Pons (tissue), 1 donor: ENCODE data around the gene NUP62CL.
"Not testable (repeated sequence)": the region's sequence is repeated elsewhere in the genome, so short reads cannot be mapped to it uniquely, and the experiment has no call there.

Source experiments
- DNase-seq: peaks from one replicate; pipeline ENCODE4 v3.0.0-alpha.2; 2016; ENCODE audit warnings: low spot score

The NUP62CL gene, protein sequence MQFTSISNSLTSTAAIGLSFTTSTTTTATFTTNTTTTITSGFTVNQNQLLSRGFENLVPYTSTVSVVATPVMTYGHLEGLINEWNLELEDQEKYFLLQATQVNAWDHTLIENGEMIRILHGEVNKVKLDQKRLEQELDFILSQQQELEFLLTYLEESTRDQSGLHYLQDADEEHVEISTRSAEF

DNA sequence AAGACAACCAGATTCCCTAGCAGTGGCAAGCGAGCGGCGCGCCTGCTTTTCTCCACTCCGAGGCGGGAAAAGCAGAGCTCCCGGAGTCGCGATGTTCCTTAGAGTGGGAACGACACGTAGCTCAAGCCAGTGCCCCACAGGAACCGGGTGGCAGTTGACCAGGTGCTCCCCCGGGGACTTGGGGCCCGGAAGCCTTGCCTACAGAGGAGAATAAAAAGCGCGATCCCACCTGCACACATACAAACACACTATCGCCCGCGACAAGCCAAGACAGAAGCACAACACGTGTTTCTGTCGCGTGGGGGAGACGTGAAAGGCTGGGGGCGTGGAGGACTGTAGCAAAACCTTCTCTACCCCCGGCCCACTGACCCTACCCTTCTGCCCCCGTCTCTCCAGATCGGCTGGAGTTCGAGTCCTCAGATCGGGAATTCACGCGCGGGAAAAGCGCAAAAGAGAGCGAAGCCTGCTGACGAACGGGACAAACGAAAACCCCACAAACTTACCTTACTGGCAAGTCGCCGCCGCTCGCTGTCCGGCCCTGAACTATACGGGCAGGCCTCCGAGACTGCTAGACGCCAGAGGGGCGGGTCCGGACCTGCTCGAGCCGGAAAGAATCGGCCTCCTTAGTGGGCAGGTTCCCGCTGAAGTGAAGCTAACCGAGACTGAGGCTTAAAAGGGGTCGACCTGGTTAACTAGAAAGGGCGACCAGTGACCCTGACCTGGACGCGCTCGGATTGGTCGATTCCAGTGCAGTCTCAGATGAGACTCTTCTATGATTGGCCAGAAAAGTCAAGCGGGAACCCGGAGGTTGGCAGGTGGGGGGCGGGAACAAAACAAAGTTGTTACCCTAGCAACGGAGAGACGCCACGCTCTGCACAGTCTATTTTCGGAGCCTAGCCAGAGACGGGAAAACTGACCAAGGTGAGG, at the start of gene NUP62CL, which contains the start of gene DNAAF6:
TSS of gene NUP62CL (minus strand) at position 664 of the 927 bp plus-strand sequence. CDS start 31,287 bp downstream, outside the sequence.
TSS of gene DNAAF6 (plus strand) at position 842 of the 927 bp plus-strand sequence. CDS start 6,265 bp downstream, outside the sequence.
- DNase-seq = peak; percentile 17

DNA sequence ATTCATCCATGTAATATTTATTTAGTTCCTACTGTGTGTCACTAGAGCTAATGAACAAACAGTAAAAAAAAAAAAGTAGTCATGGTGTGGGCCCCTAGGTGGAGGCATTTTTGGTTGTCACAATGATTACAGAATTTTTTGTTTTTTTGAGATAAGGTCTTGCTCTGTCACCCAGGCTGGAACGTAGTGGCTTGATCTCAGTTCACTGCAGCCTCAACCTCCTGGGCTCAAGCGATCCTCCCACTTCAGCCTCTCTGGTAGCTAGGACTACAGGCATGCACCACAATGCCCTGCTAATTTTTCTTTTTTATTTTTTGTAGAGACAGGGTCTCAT, 22.2 kb upstream of the NUP62CL start:
- no peak for DNase-seq

DNA sequence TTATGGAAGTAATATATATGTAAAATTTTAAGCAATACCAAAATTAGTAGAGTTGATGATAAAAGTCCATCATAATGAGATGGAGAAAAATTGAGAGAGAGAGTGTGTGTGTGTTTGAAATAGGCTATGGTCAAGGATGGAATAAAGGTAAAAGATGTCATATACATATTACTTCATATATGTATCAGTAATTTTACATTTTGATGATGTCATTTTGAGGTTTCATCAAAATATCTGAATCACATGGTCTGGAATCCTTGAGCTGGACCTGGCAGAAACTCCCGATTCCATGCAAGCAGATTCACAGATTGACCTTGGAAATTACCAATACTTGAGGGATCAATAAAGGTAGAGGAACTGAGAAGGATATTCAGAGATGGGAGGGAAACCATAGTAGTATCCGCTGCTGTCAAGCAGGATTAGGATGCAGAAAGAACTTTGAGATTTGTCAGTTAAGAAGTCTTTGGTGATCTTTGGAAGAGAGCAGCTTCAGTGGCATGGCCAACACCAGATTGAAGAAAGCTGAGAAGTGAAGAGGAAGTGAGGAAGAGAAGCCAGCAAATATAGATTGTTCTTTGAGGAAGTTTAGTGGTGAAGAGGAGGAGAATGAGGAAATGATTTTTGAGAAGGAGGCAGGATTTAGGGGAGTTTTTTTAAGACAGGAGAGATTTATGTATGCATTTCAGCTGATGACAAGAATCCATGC, 21.7 kb upstream of the NUP62CL start:
- DNase-seq = peak; percentile 19

DNA sequence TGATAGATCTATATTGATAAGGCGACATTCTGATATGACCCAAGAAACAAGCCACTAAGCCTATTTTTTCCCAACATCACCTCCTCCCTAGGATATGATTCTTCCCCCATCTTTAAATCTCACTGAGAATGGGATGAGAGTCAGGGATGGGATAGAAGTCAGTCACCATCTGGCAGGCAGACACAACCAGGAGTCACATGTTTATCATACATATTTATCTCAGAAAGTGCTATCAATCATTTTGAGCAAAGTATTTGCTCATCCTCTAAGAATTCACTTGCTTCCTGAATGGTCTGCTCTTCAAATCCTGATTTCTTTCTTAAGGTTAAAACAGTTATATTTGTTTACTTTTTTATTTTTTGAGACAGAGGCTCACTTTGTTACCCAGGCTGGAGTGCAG, 20.5 kb upstream of the NUP62CL start:
- DNase-seq = no peak

DNA sequence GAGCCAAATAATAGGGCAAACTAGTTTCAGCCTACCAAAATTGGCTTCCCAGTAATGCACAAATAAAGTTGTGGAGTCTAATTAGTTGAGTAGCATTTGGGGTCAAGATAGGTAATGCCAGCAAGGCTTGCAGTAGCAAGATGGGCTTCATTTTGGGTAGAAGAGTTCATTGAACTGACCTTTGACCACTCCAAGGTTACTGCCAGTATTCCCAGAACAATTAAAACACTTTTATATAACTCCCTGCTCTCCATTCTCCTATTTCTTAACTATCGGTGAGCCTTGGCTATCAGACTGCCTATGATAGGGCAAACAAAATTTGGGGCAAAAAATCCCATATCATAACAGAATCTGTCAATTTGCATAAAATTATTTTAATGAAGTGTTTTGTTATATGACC, 7.2 kb upstream of the NUP62CL start:
- DNase-seq = no peak

DNA sequence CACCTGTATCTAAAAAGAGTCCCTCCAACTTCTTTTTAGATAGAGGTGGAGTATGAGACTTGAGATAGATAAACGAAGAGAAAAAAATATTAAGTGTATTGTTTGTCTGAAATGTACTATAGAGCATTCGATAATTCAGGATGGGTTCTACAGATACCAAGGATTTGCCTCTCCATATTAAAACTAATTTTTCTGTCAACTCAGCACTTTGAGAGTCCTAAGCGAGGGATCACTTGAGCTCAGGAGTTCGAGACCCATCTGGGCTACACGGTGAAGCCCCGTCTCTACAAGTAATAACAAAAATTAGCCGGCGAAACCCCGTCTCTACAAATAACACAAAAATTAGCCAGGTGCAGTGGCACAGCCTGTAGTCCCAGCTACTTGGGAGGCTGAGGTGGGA, 1.7 kb upstream of the NUP62CL start:
- no peak for DNase-seq

DNA sequence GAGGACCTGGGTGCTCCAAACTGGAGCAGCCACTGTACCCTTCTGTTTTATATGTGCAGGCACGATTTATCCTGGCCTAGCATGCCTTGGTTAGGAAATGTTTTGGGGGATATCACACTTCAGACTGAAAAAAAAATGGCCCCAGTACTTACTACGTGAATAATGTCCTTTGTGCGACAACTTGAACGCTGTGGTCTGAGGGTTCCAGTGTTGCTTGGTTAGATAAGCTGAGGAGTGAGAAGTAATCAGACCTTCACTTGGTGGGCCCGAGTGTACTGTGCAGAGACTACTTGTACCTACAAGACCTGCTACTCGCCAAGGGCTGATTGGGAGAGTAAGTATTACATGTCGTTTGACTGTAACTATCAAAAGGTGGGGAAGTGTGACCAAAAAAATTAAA, 856 bp upstream of the NUP62CL start:
- DNase-seq = no peak

DNA sequence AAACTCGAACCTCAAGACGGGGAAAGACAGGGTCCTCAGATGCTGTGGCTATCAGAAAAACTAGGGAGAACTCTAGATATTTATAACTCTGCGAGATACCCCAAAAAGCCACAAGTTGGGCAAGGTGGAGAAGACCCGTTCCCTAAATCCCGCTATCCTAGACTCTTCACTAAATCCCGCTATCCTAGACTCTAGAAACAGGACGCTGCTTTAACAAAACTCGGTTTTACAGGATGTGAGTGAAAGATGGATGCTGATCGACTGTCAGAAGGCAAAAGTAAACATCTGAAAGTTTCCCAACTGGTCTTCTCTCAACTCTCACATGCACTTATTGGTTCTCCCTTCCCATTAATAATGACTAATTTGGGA, 448 bp upstream of the NUP62CL start:
- DNase-seq = no peak

DNA sequence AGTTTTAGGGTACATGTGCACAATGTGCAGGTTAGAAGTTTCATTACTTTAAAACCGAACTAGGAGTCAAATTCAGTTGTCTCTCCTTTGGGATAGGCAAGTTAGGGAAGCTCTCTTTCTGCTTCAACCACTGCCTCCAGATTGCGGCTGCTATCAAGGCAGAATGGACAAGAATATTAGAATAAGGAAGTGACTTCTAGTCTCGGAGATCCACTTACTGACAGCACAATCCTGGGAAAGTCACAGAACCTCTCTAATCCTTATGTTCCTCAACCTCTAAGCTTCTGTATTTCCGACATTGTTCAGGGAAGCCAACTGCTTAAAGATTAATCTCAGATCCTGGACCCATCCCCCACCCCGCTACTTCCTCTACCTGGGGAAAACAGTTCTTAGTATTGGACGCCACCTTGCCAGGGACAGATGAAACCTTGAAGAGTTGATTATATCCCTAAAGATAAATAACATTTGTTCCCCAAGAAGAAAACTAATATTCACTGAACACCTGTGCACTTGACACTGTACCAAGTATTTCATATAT, 2.1 kb downstream of the NUP62CL start:
- DNase-seq = no peak

DNA sequence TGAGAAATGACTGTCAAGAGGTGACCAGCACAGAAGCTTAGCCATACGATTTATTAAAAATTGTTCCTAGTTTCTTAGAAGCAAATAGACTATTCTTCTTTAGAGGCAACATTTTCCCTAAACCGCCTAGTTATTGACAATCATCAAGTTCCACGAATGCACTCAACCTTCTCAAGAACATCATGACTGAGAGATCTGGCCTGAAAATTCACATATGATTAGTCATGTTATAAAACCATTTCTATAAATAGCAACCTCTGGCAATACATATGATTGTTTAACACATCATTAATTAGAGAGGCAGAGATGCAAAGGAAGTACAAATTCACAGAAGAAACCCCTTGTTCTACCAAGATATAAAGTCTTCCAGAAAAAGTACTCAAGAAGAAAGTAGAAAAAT, 6.7 kb downstream of the NUP62CL start:
- no peak for DNase-seq

DNA sequence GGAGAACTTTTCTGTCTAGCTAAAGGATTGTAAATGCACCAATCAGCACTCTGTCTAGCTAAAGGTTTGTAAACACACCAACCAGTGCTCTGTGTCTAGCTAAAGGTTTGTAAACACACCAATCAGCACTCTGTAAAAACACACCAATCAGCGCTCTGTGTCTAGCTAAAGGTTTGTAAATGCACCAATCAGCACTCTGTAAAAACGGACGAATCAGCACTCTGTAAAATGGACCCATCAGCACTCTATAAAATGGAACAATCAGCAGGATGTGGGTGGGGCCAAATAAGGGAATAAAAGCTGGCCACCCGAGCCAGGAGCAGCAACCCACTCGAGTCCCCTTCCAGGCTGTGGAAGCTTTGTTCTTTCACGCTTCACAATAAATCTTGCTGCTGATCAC, 8.2 kb downstream of the NUP62CL start:
- DNase-seq = not testable (repeated sequence)

DNA sequence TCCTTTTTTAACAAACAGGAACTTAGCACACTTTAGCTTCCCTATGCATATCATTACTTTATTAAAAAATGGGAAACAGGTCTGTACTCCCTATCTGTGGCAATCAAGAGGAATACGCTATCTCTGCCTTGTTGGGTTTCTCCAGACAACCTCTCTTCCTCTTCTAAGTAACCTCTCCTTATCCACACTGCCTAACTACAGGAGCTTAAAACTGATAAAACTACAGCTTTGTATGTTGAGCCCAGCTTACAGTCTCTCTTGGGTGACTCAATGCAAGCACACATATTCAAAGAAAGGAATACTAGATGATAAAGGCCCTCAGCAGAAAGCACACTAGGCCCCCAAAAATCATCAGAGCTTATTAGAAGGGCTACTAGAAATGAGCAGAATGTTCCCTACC, 8.9 kb downstream of the NUP62CL start:
- DNase-seq = no peak

DNA sequence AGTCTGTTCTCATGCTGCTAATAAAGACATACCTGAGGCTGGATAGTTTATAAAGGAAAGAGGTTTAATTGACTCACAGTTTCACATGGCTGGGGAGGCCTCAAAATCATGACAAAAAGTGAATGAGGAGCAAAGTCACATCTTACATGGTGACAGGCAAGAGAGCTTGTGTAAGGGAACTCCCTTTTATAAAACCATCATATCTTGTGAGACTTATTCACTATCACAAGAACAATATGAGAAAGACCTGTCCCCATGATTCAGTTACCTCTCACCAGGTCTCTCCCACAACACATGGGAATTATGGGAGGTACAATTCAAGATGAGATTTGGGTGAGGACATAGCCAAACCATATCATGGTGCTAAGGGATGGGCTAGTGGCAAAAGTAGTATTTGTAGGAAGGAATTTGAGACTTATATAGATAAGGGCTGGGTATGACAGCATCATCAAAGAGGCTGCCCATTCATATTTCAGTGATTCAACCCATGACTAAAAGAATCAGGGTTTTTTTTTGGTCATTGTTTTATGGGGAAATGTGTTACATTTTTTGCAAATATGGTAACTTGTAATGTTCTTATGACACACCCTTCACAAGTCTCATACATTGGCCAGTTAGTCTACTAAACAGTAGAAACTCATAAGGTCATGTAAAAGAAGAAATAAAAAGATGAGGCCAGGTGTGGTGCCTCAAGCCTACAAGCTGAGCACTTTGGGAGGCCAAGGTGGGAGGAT, 34.7 kb downstream of the NUP62CL start:
- DNase-seq = no peak

DNA sequence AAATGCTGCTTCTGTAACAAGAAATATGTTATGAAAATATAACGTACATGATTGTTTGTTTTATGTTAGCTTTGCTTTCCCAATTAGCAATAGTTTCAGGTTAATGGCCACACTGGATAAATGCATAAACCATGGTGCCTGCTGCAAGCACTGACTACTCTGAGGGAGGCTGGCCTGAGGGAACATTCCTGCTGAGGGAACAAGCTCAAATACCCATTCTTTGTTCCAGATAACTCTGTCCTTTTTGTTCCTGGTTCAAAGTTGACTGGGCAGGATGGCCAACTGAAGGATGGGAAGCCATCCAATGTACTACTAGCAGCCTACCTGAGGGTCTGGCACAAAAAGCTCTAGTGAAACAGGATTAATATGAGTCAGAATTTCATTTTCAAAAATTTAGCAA, 37.5 kb downstream of the NUP62CL start:
- DNase-seq = no peak

DNA sequence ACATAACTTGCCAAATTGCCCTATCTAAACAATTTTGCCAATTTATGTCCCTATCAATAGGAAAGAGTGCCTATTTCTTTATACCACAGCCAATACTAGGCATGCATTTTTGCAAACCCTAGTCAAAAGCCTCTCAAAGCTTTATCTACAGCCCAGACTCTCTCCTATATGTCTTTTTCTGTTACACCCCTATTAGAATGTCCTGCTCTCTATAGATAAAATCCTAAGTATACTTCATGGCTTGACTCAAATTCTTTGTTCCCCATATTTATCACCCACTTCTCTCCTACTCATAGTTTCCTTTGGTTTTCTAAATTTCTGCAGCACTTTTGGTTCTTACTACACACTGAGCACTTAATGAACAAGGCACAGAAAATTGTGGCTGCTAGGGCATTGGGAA, 38.0 kb downstream of the NUP62CL start:
- DNase-seq = no peak

DNA sequence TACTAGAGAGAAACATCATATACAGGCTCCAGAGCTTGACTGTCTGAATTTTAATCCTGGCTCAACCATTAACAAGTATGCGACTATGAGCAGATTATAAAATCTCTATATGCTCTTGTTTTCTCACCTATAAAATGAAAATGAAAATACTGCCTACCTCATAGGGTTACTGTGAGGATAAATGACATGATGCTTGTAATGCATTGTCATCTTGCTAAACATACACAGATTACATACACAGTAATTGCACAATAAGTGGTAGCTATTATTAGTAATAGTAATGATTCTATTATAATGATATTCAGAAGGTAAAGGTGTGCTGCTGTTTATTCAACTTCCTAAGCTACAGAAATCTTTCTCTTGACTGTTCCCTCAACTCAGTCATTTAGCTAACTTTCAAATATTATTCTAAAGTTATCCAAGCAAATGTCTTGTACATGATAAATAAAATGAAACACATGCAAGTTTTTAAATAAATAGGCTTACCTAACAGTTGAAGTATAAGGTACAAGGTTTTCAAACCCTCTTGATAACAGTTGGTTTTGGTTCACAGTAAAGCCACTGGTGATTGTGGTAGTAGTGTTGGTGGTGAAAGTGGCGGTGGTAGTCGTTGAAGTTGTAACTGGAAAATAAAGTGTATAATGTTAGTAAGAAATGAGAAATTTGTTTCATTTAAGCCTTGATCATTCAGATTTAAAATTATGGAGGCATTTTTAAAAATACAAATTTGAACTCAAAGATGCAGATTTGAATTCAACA, 38.9 kb downstream of the NUP62CL start:
- no peak for DNase-seq

DNA sequence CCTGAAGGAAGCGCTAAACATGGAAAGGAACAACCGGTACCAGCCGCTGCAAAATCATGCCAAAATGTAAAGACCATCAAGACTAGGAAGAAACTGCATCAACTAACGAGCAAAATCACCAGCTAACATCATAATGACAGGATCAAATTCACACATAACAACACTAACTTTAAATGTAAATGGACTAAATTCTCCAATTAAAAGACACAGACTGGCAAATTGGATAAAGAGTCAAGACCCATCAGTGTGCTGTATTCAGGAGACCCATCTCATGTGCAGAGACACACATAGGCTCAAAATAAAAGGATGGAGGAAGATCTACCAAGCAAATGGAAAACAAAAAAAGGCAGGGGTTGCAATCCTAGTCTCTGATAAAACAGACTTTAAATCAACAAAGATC, 48.6 kb downstream of the NUP62CL start:
- DNase-seq = not testable (repeated sequence)

DNA sequence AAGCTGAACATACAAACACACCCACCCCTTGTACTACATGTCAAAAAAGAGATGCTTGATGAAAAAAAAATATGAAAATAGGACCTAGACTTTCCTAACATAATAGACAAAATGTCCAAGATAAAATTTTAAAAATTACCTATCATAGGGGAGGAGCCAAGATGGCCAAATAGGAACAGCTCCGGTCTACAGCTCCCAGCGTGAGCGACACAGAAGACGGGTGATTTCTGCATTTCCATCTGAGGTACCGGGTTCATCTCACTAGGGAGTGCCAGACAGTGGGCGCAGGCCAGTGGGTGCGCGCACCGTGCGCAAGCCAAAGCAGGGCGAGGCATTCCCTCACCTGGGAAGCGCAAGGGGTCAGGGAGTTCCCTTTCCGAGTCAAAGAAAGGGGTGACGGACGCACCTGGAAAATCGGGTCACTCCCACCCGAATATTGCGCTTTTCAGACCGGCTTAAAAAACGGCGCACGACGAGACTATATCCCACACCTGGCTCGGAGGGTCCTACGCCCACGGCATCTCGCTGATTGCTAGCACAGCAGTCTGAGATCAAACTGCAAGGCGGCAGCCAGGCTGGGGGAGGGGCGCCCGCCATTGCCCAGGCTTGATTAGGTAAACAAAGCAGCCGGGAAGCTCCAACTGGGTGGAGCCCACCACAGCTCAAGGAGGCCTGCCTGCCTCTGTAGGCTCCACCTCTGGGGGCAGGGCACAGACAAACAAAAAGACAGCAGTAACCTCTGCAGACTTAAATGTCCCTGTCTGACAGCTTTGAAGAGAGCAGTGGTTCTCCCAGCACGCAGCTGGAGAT, 50.4 kb downstream of the NUP62CL start:
- DNase-seq = not testable (repeated sequence)

DNA sequence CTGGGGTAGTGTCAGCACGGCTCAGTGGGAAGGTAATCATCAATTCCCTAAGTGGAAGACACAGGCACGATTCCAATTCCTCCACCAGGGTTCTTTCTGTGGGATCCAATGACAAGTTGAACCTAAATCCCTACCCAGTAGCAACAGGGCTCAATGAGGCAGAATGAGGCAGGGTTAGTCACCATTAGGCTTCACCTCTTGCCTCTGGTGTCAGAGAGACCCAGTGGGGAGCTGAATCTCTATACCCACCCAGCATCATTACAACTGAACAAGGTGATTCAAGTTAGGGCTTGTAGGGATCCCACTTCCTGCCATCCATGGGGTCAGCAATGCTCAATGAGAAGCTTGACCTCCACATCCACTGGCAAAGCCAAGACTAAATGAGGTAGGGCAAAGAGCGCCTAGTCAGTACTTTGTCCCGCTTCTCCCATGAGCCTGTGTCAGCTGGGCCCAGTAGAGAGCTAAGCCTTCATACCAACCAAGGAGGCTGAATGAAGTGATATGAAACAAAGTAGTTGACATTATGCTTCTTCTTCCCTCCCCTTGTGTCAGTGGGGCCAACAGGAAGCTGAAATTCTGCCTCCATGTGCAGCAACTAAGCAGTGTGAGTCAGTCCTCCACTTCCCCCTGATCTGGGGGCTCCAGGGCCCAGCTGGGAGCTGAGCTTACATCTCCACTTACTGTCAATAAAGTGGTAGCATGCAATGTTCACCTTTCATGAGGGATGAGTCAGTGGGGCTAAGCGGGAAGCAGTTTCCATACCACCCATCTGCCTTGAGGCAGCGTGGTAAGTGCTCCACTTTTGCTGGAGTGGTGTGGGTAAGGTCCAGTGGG, 51.2 kb downstream of the NUP62CL start:
- DNase-seq = no peak
